ENCODE measurements around the gene MGMT.

Gene MGMT

DNA sequence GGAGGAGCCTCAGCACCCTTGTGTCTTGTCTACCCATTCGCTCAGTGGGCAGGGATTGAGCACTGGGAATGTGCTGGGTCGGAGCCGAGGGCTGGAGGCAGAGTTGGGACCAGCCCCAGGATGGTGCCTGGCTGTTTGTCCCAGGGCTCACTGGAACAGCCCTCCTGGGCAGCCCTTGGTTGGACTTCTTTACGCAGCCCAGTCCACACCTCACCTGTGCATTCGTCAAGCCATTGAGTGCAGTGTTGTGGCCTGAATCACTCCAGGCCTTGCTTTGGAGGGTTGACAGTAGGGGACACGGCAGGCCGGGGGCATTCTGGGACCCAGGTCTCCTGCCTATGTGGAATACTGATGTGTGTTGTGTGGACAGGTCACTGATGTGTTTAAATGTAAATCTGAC, 229.6 kb downstream of the MGMT start:
- no peak for DNase-seq

DNA sequence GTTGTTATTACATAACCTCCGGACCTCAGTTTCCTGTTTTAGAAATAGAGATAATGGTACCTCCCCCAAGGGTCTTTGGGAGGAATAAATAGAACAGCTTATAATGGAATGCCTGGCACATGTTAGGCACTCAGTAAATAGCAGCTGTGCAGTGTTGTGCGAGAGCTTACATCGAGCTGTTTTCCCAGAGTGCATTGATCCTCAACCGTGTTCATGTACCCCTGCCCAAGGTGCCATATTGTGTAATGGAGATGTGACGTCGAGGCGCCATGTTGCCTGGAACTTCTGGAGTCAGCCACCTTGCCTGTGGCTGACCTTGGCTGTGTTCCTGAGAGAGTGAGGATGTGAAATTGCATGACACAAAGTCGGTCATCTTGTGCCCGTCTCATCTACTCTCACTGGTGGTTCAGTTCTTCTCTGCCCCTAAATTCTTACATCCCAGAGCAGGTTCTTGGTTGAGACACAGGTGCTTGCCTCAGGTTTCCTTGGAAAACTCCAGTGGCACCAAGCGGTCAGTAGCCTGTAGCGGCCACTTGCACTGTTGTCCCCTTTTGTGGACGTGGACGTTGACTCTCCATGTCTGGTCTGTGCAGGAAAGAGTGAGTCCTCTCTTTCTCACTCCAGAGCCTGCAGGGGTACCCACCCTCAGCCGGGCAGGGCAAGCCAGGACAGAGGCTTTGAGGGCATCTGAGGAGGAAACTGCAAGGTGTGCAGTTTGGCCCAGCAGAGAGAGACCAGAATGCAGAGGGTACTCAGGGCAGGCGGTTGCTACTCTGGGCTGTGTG, 230.6 kb downstream of the MGMT start:
- DNase-seq = no peak

DNA sequence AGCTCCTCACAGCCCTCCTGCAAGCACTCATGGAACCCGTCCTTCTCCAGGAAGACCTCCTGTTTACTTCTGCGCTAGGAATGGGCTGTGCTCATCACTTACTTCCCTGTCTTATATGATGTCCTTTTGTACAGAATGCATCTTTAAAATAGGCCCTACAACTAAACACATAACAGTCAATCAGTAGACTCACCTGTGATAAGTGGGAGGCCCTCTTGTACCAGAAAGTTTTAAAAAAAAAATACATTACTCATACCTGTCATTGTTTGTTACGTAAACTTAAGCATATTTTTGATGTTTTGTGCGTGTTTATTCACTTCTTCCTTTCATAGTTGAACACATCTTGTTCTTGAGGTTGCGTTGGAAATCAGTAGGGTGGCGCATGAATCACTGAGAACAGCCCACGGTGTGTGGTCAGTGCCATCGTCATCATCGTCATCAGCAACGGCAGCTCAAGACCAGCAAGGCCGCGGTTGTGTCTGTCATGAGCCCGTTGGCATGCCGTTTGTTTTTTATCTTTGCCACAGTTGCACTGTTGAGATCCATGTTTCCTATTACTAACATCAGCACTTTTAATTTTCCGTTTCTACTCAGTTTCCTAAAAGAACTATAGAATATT, 232.8 kb downstream of the MGMT start:
- no peak for DNase-seq

DNA sequence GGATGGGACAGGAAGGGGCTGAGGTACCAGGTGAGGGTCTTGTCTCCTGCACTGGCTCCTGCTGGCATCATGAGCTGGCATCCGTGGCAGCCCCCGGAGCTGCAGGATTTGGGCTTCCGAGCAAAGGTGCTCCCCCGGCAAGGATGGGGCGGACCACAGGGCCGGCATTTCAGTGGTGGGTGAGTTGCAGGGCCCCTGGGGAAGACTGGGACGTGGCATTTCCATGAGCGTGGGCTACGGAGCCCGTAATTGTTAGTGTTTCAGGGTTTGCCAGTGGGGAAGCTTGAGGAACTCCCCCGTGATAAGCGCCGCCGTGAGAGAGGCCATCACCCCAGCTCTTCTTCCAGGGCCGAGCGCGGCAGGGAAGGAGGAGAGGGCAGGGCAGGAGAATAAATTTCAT, 235.6 kb downstream of the MGMT start:
- DNase-seq = no peak

DNA sequence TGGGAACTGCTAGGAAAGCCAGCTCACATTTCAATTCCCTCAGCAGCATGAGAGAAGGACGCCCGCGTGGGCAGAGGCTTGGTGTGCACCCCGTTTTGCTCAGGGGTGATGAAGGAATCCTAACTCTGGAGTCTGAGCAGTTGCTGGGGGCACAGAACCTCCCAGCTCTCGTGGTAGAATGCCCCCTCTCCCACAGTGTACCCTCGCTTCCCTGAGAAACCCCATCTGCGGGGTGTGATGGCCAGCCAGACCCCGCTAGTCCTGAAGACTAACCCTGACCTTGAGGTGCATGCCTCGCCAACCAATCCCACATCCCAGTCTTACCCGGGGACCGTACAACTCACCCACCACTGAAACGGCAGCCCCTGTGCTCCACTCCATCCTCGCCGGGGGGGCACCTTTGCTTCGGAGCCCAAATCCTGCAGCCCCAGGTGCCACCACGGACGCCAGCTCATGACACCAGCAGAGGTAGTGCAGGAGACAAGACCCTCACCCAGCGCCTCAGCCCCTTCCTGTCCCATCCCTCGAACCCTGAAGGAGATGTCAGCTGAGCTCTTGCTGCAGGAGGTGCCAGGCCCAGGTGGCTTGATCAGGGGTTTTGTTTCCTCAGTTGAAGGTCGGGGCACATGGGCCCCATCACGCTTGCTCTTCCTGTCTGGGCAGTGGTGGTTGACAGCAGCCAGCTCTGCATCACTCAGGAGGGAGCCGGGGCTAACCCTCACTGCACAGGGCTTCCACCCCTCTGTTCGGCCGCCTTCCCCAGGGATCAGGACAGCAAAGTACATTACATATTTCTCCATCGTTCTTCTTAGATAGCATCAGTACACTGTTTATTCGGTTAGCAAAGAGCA, 236.5 kb downstream of the MGMT start:
- DNase-seq = no peak

DNA sequence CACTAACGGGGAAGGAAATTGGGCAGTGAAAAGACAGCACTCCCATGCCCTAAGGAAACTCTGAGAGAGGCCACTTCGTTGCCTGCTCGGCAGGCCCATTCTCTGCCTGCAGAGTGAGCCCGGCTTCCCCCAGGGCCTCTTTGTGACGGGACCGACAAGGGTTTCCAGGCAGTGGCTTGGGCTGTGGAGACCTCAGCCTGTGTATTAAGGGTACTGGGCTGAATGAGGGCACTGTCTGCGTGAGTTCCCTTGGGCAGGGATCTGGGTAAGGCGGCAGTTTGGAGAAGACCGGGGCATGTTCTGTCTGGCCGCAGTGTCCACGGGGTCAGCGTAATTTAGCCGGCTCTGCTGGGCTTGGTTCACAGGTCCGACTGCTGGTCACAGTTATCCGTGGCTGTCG, 237.2 kb downstream of the MGMT start:
- DNase-seq = no peak

DNA sequence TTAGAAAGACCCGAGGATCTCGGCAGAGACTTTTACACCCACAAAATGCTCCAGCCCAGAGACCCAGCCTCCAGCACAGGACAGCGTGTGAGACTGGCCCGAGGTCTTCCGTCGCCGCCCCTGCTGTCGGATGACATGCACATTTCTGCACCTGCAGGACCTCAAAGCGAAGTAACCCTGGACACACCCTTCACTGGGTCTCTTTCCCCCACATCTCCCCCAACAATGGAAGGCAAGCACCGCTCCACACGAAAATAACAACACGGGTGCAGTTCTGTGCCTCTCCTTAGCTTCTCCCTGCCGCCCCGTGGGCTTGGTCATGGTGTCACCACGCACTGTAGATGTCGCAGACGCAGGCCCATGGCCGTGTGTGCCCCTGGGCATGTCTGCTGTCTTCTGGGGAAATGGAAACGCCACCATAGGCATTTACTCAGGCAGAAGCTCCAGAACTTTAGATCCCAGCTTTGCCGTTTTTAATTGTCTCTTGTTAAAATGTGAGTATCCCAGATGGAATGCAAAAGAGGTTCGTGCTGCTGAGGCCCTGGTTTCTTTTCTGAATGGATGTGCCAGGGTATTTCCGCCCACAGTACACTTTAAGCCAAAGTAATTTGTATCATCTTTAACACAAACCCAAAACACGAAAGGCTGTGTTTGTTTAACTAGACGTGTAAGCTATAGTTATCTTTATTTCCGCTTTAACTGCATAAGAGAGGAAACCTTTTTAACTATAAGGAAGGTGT, 237.9 kb downstream of the MGMT start:
- no peak for DNase-seq

DNA sequence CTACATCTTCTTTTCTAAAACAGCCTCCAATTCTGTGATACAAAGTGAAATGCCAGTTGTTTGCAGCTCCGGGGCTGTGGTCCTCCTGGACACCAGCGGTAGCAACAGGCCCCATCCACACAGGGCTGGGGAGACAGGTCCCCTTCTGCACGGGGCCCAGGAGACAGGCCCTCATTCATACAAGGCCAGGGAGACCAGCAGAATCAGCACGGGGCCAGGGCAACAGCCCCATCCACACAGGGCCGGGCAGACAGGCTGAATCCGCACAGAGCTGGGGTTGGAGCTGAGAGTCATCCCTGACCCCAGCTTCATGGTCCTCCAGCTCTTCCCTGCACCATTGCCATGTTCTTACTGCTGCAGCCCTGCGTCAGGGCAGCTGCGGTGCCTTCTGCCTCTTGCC, 238.6 kb downstream of the MGMT start:
- DNase-seq = no peak

DNA sequence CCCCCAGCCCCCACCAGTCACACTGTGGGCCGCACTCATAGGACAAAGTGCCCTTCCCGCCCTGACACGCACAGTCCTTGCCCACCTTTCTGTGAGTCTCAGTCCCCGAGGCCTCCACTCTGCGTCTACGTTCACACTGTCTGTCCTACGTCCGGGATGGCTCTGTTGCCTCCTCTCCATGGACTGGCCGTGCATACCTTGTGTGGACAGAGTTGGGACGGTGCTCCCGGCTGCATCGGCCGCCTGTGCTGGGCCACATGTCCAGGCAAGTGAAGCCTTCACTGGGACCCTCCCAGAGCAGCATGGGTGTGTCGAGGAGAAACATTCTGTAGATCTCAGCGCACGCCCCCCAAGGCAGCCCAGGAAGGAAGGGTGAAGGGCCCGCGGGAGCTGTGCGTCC, 239.0 kb downstream of the MGMT start:
- DNase-seq = no peak

DNA sequence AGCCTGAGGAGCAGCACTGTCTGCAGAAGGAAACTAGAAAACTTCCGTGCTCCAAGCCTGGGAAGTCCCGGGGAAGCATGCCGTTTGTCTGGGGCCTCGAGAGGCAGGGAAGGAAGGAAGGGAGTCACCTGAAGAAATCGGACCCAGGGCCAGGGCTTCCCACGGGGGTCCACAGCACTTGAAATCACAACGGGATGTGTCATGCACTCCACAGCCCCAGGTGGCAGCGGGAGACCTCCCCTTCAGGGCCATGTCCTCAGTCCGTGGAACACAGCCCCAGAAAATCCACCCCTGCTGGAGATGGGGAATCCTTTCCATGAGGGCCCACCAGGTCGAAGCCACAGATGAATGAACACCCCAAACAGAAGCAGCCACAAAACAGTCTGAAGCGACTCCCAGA, 239.5 kb downstream of the MGMT start:
- no peak for DNase-seq

DNA sequence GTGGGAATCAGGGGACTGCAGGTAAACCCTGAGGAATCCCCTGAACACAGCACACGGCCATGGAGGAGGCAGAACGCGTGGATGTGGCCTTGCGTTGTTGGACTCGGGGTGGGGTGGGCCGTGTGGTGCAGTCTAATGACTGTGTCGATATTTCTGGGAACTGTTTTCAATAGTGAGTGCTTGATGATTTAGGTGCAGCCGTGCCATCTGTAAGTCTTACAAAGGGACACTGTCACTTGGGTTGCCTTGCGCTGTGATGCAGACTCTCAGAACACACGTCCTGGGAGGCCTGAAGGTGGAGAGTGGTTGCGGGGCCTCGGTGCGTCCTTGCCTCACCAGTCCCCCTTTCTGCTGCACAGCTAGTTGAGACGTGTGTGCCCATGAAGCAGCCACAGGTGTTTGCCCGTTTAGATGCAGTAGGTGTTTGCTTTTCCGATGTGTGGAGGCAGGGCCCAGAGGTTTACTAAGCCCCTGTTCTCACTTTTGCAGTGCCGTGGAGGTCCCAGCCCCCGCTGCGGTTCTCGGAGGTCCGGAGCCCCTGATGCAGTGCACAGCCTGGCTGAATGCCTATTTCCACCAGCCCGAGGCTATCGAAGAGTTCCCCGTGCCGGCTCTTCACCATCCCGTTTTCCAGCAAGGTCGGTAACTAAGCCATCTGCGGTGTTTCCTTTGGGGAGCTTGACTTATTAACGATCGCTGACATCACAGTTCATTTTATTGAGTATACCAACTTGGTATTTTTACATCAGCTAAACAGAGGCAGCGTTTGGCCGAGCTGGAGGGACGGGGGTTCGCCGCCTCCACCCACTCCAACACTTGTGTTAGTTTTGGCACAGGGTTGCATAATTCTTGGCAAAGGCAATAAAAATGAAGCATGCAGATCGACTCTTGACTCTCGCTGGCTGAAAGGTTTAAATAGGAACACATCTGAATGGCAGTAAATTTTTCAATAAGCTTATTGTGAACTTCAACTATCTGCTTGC, 240.7 kb downstream of the MGMT start:
- no peak for DNase-seq

DNA sequence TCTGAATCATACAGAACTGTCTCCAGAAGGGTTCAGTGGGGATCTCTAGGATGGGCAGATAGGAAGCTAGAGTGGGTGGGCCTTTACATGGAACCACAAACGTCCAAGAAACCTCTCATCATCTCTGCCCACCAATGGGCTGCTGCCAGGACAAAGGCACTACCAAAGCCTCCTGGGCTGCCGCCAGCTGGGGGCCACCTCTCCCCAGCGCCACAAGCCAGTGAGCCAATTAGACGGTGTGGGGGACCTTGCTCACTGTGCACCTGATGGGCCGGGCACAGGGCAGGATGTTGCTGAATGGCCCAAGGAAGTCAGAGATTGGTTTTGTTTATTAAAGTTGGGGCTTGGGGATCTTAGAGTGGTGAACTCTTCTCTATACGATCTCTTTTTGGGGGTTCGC, 242.1 kb downstream of the MGMT start:
- DNase-seq = no peak

DNA sequence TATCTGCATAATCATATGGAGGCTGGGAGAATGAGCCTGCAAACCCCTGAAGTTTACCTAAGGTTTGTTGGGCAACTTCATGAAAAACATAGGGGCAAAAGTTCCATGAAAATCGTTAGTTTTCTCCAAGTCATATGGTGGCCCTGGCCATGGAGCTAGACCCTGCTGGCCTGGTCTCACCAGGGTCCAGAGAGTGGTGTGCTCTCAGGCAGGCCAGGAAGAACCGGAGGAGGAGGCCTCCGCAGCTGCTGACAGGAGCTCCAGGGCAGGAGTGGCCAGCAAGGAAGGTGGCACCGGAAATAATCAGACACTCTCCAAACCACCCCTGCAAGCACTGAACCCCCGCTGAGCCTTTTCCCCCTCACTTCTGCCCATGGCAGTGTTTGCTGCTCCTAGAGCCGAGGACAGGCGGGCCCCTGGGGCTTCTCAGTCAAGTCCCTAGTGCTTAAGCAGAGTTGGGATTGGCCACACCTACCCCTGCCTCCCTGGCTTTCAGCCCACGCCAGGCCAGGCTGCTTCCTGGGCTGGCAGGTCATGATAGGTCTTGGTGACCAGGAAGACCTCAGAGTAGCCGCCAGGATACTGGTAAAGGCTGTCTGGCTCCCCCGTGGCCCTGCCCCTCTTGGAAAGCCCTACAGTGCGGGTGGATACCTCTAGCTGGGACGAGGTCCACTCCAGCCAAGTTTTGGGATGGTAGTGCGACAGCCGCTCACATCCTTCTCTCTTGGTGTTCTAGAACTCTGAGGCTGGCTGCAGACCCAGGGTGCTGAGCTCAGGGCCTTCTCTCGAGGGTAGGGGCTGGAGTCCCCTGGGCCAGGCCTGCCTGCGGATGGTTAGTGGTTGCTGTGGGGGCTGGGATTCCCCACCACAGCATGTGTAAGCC, 242.8 kb downstream of the MGMT start:
- no peak for DNase-seq

DNA sequence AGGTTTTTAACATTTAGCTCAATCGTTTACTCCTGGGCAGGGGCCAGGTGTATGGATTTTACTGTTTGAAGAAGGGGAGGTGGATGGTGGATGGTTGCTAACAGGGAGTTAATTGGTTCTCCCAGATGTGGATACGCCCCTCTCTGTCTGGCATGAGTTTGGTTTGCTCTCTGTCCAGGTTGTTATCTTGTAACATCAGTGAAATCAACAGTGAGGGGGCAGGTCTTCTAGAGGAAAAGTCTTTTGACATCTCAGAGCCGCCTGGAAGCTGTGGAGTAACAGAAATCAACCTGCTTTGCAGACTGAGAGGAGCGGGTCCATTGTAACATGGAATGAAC, 243.4 kb downstream of the MGMT start:
- DNase-seq = no peak

DNA sequence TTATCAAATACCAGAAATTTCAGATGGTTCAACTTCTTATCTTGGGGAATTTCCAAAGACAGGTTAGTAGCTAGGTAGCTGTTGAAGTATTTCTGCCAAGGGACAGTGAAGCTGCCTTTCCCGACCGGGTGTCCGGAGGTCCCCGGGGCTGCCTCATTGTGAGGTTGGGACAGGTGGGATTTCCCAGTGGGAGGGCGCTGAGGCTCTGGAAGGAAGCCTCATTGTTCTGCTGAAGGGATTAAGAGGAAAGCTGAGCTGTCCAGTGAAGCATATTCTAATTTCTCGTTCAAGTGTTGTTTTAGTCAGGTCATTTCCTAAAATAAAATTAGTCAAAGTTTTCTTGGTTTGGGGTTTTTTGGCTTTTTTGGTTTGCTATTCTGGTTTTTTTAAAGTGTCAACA, 244.2 kb downstream of the MGMT start:
- no peak for DNase-seq

DNA sequence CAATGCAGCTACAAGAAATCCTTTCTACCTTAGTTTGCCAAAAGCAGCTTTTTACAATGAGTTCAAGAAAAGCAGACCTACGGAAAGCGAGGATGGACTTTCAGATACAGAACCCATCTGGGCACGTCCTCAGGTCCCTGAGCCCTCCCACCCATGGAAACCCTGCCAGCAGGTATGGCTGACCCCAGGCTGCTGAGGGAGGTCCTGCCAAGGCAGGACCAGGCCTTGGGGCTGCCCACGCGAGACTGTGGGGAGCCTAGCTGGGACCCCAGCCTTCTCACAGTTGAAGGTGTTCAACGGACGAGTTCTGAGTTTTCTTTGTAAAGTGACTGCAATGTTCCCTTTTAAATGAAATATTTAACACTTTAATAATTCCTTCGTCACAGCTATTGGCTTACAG, 245.0 kb downstream of the MGMT start:
- DNase-seq = no peak

DNA sequence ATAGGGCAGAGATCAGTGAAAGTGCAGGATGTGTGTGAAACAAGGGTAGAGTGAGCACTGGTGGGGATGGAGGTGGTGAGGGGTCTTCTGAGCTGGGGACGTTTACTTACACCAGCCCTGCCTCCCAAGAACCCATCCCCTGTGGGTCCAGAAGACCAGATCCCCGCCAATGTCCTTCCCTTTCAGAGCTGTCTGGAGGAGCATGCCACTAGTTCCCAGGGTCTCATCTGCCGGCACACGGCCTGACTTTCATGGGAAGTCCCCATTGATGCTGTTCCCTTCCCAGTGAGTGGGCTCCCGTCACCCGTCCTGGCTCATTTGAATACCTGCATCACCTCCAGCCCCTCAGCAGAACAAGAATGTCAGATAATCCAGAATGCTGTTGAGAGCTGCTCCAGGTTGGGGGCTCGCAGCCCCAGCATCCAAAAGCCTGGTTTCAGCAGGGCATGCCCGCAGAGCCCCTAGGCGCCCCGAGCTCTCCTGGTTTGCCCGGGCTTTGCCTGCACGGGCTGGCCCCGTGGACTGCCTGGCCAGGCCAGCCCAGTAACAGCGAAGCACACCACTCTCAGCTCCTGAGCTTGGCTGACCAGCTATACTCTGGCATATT, 246.7 kb downstream of the MGMT start:
- no peak for DNase-seq

DNA sequence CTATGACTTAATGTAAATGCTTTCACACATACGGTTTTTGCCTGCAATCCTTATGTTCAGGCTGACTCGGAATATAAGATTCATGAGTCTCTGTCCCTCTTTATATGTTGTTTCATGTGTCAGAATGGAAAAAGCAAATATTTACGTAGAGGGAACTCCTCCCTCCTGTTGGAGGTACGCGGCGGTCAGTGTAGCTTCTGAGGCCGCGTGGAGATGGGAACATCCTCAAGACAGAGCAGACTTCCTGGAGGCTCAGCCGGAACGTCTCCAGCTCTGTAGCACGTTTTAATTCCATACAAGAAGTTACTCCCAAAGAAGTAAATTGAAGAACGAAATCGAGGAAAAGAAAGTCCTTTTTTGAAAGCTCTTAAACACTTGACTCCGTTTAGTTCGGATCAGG, 248.8 kb downstream of the MGMT start:
- no peak for DNase-seq

DNA sequence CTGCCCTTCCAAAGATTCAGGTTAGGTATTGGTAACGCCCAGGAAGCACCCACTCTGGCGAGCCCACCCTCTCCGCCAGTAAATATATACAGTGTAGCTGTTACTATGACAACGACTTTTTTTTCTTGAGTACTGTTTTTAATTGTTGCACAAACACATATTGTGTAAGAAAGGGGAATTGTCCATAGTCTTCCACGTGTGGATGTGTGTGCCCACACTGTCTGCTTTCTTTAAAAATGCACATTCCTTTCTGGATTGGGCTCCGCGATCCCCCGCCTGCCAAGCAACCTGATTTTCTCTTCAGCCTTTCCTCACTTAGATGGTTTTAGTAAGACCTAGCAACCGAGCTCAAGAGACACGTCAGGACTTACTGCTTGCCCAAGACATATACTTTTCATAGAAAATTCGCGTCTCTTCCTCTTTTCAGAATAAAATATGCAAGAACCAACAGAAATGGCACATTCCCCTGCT, 249.2 kb downstream of the MGMT start:
- peak; percentile 11 for DNase-seq

DNA sequence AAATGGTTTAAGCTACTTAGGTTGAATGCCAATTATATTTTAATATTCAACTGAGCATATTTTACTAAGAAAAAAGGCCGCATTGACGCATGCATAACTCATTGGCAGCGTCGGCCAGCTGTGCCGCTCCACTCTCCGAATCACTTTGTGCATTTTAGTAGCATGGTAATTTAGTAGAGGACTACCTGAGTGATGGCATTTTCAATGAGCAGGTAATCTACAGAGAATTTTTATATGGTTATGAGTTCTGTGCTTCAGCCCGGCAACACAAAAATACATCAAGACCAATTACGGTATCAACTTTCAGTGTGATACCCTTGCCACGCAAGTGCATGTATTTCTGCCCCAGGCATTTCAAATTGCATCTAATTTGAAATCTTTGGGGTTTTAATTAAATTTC, 249.8 kb downstream of the MGMT start:
- DNase-seq = no peak
